Fibroblast of skin of left biceps (primary cell): ENCODE results near the gene GSG1L.

Source experiments
- DNase-seq, 2 experiments: peaks; one replicate each; pipeline ENCODE4 v3.0.0-alpha.2; 2013; ENCODE audit warnings: low read depth in 2 of 2

Gene GSG1L

GRCh38 chr16:28019218-28019617, 44.3 kb downstream of the GSG1L start:
- DNase-seq: no peak

- no peak for DNase-seq
Observed at GRCh38 chr16:28014851-28015250, 48.7 kb downstream of the GSG1L start.

- no peak for DNase-seq
Observed at GRCh38 chr16:28013878-28014277, 49.6 kb downstream of the GSG1L start.

GRCh38 chr16:28013392-28013791, 50.1 kb downstream of the GSG1L start:
- no peak for DNase-seq

- no peak for DNase-seq
Observed at GRCh38 chr16:28011971-28012445, 51.5 kb downstream of the GSG1L start.

GRCh38 chr16:28011223-28011622, 52.3 kb downstream of the GSG1L start:
- DNase-seq: no peak

GRCh38 chr16:28010671-28011070, 52.8 kb downstream of the GSG1L start:
- DNase-seq: no peak

- no peak for DNase-seq
Observed at GRCh38 chr16:28009586-28010373, 53.7 kb downstream of the GSG1L start.

- DNase-seq: no peak
Observed at GRCh38 chr16:28003923-28004322, 59.6 kb downstream of the GSG1L start.

GRCh38 chr16:28003021-28003865, 60.3 kb downstream of the GSG1L start:
- no peak for DNase-seq

GRCh38 chr16:28001642-28002041, 61.9 kb downstream of the GSG1L start:
- DNase-seq: no peak

- no peak for DNase-seq
Observed at GRCh38 chr16:28001184-28001583, 62.3 kb downstream of the GSG1L start.

- no peak for DNase-seq
Observed at GRCh38 chr16:28000314-28001169, 63.0 kb downstream of the GSG1L start.

- DNase-seq: no peak
Observed at GRCh38 chr16:27999687-28000086, 63.8 kb downstream of the GSG1L start.

- no peak for DNase-seq
Observed at GRCh38 chr16:27995378-27995777, 68.1 kb downstream of the GSG1L start.

GRCh38 chr16:27994686-27995085, 68.8 kb downstream of the GSG1L start:
- DNase-seq: no peak

- no peak for DNase-seq
Observed at GRCh38 chr16:27993587-27993986, 69.9 kb downstream of the GSG1L start.

GRCh38 chr16:27991876-27992275, 71.6 kb downstream of the GSG1L start:
- DNase-seq: no peak

- no peak for DNase-seq
Observed at GRCh38 chr16:27985981-27986380, 77.5 kb downstream of the GSG1L start.

GRCh38 chr16:27984121-27984520, 79.4 kb downstream of the GSG1L start:
- no peak for DNase-seq

GRCh38 chr16:27983244-27983643, 80.3 kb downstream of the GSG1L start:
- no peak for DNase-seq

GRCh38 chr16:27982184-27982583, 81.3 kb downstream of the GSG1L start:
- DNase-seq: no peak
